ENCODE results near the gene SLC26A8.

GRCh38 chr6:36032261-36032660 is 7.8 kb upstream of the SLC26A8 start:
- TF ChIP-seq, protein P1, sequence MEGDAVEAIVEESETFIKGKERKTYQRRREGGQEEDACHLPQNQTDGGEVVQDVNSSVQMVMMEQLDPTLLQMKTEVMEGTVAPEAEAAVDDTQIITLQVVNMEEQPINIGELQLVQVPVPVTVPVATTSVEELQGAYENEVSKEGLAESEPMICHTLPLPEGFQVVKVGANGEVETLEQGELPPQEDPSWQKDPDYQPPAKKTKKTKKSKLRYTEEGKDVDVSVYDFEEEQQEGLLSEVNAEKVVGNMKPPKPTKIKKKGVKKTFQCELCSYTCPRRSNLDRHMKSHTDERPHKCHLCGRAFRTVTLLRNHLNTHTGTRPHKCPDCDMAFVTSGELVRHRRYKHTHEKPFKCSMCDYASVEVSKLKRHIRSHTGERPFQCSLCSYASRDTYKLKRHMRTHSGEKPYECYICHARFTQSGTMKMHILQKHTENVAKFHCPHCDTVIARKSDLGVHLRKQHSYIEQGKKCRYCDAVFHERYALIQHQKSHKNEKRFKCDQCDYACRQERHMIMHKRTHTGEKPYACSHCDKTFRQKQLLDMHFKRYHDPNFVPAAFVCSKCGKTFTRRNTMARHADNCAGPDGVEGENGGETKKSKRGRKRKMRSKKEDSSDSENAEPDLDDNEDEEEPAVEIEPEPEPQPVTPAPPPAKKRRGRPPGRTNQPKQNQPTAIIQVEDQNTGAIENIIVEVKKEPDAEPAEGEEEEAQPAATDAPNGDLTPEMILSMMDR (IDR thresholded peaks at IDR 0.05) = no peak
- TF ChIP-seq POLR2A (IDR thresholded peaks at IDR 0.05; ENCODE audit: low read depth) (no peak), EP300 (IDR thresholded peaks at IDR 0.05) (no peak)

All from esophagus muscularis mucosa (tissue), 4 donors.